AG10803 (cell line): ENCODE data around the gene TMEM187.

Source experiments
- DNase-seq: peaks from one replicate; pipeline ENCODE4 v3.0.0; 2010; ENCODE audit warnings: low read depth
- H3K4me3 ChIP-seq: 2 replicates; pipeline ENCODE4 v1.5.1; 2011; ENCODE audit warnings: mild to moderate bottlenecking, low read length, control low read depth
- CTCF ChIP-seq: conservative IDR thresholded peaks from 2 replicates; pipeline ENCODE4 v1.5.1; 2011; ENCODE audit warnings: mild to moderate bottlenecking, low read length, control low read depth, inconsistent platforms

TMEM187 gene

GRCh38 chrX:154025230-154025629, 52.7 kb downstream of the TMEM187 start:
- no peak for TF ChIP-seq CTCF
- no peak for DNase-seq
- no peak overlapping the region for H3K4me3 ChIP-seq

GRCh38 chrX:154026136-154027021, 53.8 kb downstream of the TMEM187 start:
- peak; percentile 64 for DNase-seq
- TF ChIP-seq CTCF: no peak
- no peak overlapping the region for H3K4me3 ChIP-seq

GRCh38 chrX:154027022-154027402, 54.5 kb downstream of the TMEM187 start:
- DNase-seq: no peak
- H3K4me3 ChIP-seq: no peak overlapping the region
- no peak for TF ChIP-seq CTCF

GRCh38 chrX:154027986-154028385, 55.4 kb downstream of the TMEM187 start:
- no peak for DNase-seq
- no peak for TF ChIP-seq CTCF
- H3K4me3 ChIP-seq: no peak overlapping the region

GRCh38 chrX:154028502-154029184, 56.1 kb downstream of the TMEM187 start:
- no peak for DNase-seq
- no peak for TF ChIP-seq CTCF
- H3K4me3 ChIP-seq: no peak overlapping the region

- no peak overlapping the region for H3K4me3 ChIP-seq
- DNase-seq: no peak
- no peak for TF ChIP-seq CTCF
Observed at GRCh38 chrX:154029439-154029838, 56.9 kb downstream of the TMEM187 start.

GRCh38 chrX:154030266-154030665, 57.7 kb downstream of the TMEM187 start:
- TF ChIP-seq CTCF: no peak
- no peak overlapping the region for H3K4me3 ChIP-seq
- no peak for DNase-seq
